Tibial nerve (tissue), 3 donors: Measurements from ENCODE around the gene MXRA5.

ENCODE experiments used
- CTCF ChIP-seq, 5 experiments: fragments of 200-600 bp in 3 of 5; fragments of 450-650 bp in 2 of 5; sonication (generic) in 3 of 5; IDR thresholded peaks; one replicate each; pipeline ENCODE4 v1.5.1; 2016 to 2019; ENCODE audit warnings: antibody characterized with exemption in 5 of 5, mild to moderate bottlenecking in 3 of 5, moderate library complexity in 2 of 5
- POLR2A ChIP-seq, 2 donors: fragments of 450-650 bp; IDR thresholded peaks; one replicate each; pipeline ENCODE4 v1.6.1; 2017; ENCODE audit warnings: antibody characterized with exemption in 2 of 2, mild to moderate bottlenecking in 2 of 2, moderate library complexity in 2 of 2

- TF ChIP-seq CTCF (IDR thresholded peaks at IDR 0.05) (no peak), POLR2A (IDR thresholded peaks at IDR 0.05) (no peak)
Observed at GRCh38 chrX:3262901-3263300, 83.6 kb downstream of the MXRA5 start.
